ENCODE measurements around the gene DAZAP1. TPM values are rescaled to one million over a fixed set of nuclear protein-coding genes. Genes with fewer than 3 reads are reported as not detected.

Gene DAZAP1
- total and polyA plus RNA-seq, 4 donors, result 5.4 to 45.0 (median 29.7) TPM

- H3K9ac ChIP-seq (ENCODE audit: low read depth in 1 of 2, low read length in 2 of 2), result no peak overlapping the region
- TF ChIP-seq, protein P1, sequence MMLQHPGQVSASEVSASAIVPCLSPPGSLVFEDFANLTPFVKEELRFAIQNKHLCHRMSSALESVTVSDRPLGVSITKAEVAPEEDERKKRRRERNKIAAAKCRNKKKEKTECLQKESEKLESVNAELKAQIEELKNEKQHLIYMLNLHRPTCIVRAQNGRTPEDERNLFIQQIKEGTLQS (IDR thresholded peaks at IDR 0.05), result no peak
- no peak for TF ChIP-seq RXRA (IDR thresholded peaks at IDR 0.05)
- TF ChIP-seq FOXA2 (IDR thresholded peaks at IDR 0.05), result no peak
- TF ChIP-seq FOXA1 (IDR thresholded peaks at IDR 0.05), result no peak
- TF ChIP-seq YY1 (IDR thresholded peaks at IDR 0.05), result no peak
- H3K4me1 ChIP-seq (ENCODE audit: control insufficient read depth in 4 of 4, insufficient read depth in 4 of 4, low read length in 3 of 4), result peaks cover 18 to 67% (median 44%) of the 10 kb centered on the region in 4 donors
- H3K9me3 ChIP-seq (ENCODE audit: control insufficient read depth in 4 of 4, low read length in 3 of 4), result no peaks in the 10 kb centered on the region
- no peak overlapping the region for H3K4me3 ChIP-seq (ENCODE audit: low read depth in 1 of 3, low read length in 3 of 3)
- 98% methylated on average over 37 of the region's 37 CpGs for WGBS
- no peaks in the 10 kb centered on the region for H3K27me3 ChIP-seq (ENCODE audit: control insufficient read depth in 4 of 4, insufficient read depth in 4 of 4, low read length in 3 of 4)
- H3K36me3 ChIP-seq (ENCODE audit: control insufficient read depth in 4 of 4, insufficient read depth in 3 of 4, low read depth in 1 of 4, low read length in 3 of 4), result peaks cover 19 to 34% (median 29%) of the 10 kb centered on the region in 4 donors
- DNase-seq (ENCODE audit: low spot score), result no peak
- no peak overlapping the region for H3K27ac ChIP-seq (ENCODE audit: low read depth in 1 of 2, low read length in 2 of 2)
These were observed 14.0 kb downstream of the DAZAP1 start for GRCh38 chr19:1421218-1421957.

DNA sequence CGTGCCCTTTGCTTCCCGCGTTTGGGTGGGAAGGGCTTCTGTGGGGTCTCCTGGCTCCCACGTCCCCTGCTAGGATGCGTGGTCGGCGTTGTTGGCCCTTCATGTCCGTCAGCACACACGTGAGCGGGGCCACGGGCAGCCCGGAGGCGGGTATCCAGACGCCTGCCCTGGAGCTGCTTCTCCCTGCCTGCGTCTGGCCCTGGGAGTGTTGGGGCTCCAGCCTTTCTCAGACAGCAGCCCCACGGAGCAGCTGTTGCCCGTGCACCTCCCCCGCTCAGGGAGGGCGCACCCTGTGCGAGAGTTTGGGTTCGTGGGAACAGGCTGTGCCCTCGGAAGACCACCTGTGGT is 14.5 kb downstream of the DAZAP1 start:
- no peak overlapping the region for H3K9ac ChIP-seq (ENCODE audit: low read depth in 1 of 2, low read length in 2 of 2)
- peaks cover 16 to 36% (median 31%) of the 10 kb centered on the region in 4 donors for H3K36me3 ChIP-seq (ENCODE audit: control insufficient read depth in 4 of 4, insufficient read depth in 3 of 4, low read depth in 1 of 4, low read length in 3 of 4)
- no peaks in the 10 kb centered on the region for H3K9me3 ChIP-seq (ENCODE audit: control insufficient read depth in 4 of 4, low read length in 3 of 4)
- H3K27me3 ChIP-seq (ENCODE audit: control insufficient read depth in 4 of 4, insufficient read depth in 4 of 4, low read length in 3 of 4), result no peaks in the 10 kb centered on the region
- WGBS, result 92% methylated on average over 22 of the region's 22 CpGs
- DNase-seq (ENCODE audit: low spot score), result no peak
- no peak for TF ChIP-seq SP1 (IDR thresholded peaks at IDR 0.05)
- peak overlapping the region; percentile 0 to 66 for H3K27ac ChIP-seq (ENCODE audit: low read depth in 1 of 2, low read length in 2 of 2)
- no peak overlapping the region for H3K4me3 ChIP-seq (ENCODE audit: low read depth in 1 of 3, low read length in 3 of 3)
- peaks cover 13 to 62% (median 39%) of the 10 kb centered on the region in 4 donors for H3K4me1 ChIP-seq (ENCODE audit: control insufficient read depth in 4 of 4, insufficient read depth in 4 of 4, low read length in 3 of 4)

DNA sequence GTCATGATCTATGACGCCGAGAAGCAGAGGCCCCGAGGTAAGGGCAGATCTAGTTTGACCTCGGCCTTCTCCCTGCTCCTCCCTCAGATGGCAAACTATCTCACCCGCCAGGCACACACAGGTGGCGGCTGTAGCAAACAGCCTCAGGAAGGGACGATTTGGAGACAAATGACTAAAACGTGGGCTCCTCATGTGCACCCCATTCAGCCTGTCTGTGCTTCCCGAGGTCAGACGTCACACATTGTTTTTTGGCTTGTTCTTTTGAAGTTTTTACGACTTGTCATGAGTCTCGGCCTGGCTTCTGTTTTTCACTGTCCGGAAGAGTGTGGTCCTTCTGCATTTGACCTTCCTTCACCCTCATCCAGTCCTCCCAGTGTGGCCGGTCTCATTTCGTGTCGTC is 15.0 kb downstream of the DAZAP1 start:
- H3K27me3 ChIP-seq (ENCODE audit: control insufficient read depth in 4 of 4, insufficient read depth in 4 of 4, low read length in 3 of 4), result no peaks in the 10 kb centered on the region
- peak overlapping the region; percentile 0 to 66 for H3K27ac ChIP-seq (ENCODE audit: low read depth in 1 of 2, low read length in 2 of 2)
- no peak for DNase-seq (ENCODE audit: low spot score)
- peaks cover 16 to 36% (median 30%) of the 10 kb centered on the region in 4 donors for H3K36me3 ChIP-seq (ENCODE audit: control insufficient read depth in 4 of 4, insufficient read depth in 3 of 4, low read depth in 1 of 4, low read length in 3 of 4)
- no peaks in the 10 kb centered on the region for H3K9me3 ChIP-seq (ENCODE audit: control insufficient read depth in 4 of 4, low read length in 3 of 4)
- peak overlapping the region in 1 of 2 donors; percentile 12 for H3K9ac ChIP-seq (ENCODE audit: low read depth in 1 of 2, low read length in 2 of 2)
- TF ChIP-seq RXRA (IDR thresholded peaks at IDR 0.05), result peak in 1 of 2 donors; percentile 32
- TF ChIP-seq NR2F2 (IDR thresholded peaks at IDR 0.05), result no peak
- 49% methylated on average over 16 of the region's 16 CpGs for WGBS
- peaks cover 11 to 58% (median 34%) of the 10 kb centered on the region in 4 donors for H3K4me1 ChIP-seq (ENCODE audit: control insufficient read depth in 4 of 4, insufficient read depth in 4 of 4, low read length in 3 of 4)
- H3K4me3 ChIP-seq (ENCODE audit: low read depth in 1 of 3, low read length in 3 of 3), result no peak overlapping the region

- no peaks in the 10 kb centered on the region for H3K27me3 ChIP-seq (ENCODE audit: control insufficient read depth in 4 of 4, insufficient read depth in 4 of 4, low read length in 3 of 4)
- WGBS, result 94% methylated on average over 24 of the region's 24 CpGs
- H3K4me3 ChIP-seq (ENCODE audit: low read depth in 1 of 3, low read length in 3 of 3), result no peak overlapping the region
- no peak overlapping the region for H3K9ac ChIP-seq (ENCODE audit: low read depth in 1 of 2, low read length in 2 of 2)
- no peaks in the 10 kb centered on the region for H3K9me3 ChIP-seq (ENCODE audit: control insufficient read depth in 4 of 4, low read length in 3 of 4)
- peaks cover 16 to 36% (median 30%) of the 10 kb centered on the region in 4 donors for H3K36me3 ChIP-seq (ENCODE audit: control insufficient read depth in 4 of 4, insufficient read depth in 3 of 4, low read depth in 1 of 4, low read length in 3 of 4)
- peak overlapping the region; percentile 28 to 66 for H3K27ac ChIP-seq (ENCODE audit: low read depth in 1 of 2, low read length in 2 of 2)
- DNase-seq (ENCODE audit: low spot score), result no peak
- TF ChIP-seq FOXA1 (IDR thresholded peaks at IDR 0.05) (no peak), JUND (IDR thresholded peaks at IDR 0.05) (no peak), EGR1 (IDR thresholded peaks at IDR 0.05; ENCODE audit: low read depth in 2 of 2) (no peak), TAF1 (conservative IDR thresholded peaks at IDR 0.05) (no peak), FOXA2 (IDR thresholded peaks at IDR 0.05) (no peak), YY1 (IDR thresholded peaks at IDR 0.05) (no peak), RXRA (IDR thresholded peaks at IDR 0.05) (no peak), NR2F2 (IDR thresholded peaks at IDR 0.05) (no peak), HNF4A (conservative IDR thresholded peaks at IDR 0.05) (no peak), GABPA (IDR thresholded peaks at IDR 0.05 in 1 of 2, conservative IDR thresholded peaks at IDR 0.05 in 1 of 2) (no peak), SP1 (IDR thresholded peaks at IDR 0.05) (no peak), MAX (IDR thresholded peaks at IDR 0.05) (no peak)
- TF ChIP-seq, protein P2, sequence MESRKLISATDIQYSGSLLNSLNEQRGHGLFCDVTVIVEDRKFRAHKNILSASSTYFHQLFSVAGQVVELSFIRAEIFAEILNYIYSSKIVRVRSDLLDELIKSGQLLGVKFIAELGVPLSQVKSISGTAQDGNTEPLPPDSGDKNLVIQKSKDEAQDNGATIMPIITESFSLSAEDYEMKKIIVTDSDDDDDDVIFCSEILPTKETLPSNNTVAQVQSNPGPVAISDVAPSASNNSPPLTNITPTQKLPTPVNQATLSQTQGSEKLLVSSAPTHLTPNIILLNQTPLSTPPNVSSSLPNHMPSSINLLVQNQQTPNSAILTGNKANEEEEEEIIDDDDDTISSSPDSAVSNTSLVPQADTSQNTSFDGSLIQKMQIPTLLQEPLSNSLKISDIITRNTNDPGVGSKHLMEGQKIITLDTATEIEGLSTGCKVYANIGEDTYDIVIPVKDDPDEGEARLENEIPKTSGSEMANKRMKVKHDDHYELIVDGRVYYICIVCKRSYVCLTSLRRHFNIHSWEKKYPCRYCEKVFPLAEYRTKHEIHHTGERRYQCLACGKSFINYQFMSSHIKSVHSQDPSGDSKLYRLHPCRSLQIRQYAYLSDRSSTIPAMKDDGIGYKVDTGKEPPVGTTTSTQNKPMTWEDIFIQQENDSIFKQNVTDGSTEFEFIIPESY (IDR thresholded peaks at IDR 0.05), result no peak
- TF ChIP-seq, protein P1 (IDR thresholded peaks at IDR 0.05), result no peak
- TF ChIP-seq, protein P3, sequence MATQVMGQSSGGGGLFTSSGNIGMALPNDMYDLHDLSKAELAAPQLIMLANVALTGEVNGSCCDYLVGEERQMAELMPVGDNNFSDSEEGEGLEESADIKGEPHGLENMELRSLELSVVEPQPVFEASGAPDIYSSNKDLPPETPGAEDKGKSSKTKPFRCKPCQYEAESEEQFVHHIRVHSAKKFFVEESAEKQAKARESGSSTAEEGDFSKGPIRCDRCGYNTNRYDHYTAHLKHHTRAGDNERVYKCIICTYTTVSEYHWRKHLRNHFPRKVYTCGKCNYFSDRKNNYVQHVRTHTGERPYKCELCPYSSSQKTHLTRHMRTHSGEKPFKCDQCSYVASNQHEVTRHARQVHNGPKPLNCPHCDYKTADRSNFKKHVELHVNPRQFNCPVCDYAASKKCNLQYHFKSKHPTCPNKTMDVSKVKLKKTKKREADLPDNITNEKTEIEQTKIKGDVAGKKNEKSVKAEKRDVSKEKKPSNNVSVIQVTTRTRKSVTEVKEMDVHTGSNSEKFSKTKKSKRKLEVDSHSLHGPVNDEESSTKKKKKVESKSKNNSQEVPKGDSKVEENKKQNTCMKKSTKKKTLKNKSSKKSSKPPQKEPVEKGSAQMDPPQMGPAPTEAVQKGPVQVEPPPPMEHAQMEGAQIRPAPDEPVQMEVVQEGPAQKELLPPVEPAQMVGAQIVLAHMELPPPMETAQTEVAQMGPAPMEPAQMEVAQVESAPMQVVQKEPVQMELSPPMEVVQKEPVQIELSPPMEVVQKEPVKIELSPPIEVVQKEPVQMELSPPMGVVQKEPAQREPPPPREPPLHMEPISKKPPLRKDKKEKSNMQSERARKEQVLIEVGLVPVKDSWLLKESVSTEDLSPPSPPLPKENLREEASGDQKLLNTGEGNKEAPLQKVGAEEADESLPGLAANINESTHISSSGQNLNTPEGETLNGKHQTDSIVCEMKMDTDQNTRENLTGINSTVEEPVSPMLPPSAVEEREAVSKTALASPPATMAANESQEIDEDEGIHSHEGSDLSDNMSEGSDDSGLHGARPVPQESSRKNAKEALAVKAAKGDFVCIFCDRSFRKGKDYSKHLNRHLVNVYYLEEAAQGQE (IDR thresholded peaks at IDR 0.05), result no peak
- H3K4me1 ChIP-seq (ENCODE audit: control insufficient read depth in 4 of 4, insufficient read depth in 4 of 4, low read length in 3 of 4), result peaks cover 7 to 52% (median 29%) of the 10 kb centered on the region in 4 donors
These were observed 15.6 kb downstream of the DAZAP1 start for GRCh38 chr19:1422943-1423342.
